HG03066 (cell line): ENCODE measurements around the gene LONP2.
"Not testable (repeated sequence)": the region's sequence is repeated elsewhere in the genome, so short reads cannot be mapped to it uniquely, and the experiment has no call there.

Experiments used
- ATAC-seq: cut with Tn5 transposase; IDR thresholded peaks from one replicate; pipeline ENCODE4 v1.9.1; 2021; ENCODE audit warnings: low read depth; ENCODE audit not compliant: unreplicated experiment

Gene LONP2

DNA sequence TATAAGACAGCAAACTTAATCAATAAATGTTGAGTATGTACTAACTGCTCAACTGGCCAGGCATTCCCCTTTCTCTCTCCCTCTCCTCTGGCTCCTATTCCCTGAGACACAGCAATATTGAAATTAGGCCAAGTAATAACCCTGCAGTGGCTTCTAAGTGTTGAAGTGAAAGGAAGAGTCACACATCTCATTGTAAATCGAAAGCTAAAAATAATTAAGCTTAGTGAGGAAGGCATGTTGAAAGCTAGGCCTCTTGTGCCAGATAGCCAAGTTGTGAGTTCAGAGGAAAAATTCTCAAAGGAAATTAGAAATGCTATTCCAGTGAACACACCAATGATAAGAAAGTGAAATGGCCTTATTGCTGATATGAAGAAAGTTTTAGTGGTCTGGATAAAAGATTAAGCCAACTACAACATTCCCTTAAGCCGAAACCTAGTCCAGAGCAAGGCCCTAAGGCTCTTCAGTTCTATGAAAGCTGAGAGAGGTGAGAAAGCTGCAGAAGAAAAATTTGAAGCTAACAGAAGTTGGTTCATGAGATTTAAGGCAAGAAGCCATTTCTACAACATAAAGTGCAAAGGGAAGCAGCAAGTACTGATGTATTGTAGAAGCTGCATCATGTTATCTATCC is 38.6 kb downstream of the LONP2 start:
- no peak for ATAC-seq

DNA sequence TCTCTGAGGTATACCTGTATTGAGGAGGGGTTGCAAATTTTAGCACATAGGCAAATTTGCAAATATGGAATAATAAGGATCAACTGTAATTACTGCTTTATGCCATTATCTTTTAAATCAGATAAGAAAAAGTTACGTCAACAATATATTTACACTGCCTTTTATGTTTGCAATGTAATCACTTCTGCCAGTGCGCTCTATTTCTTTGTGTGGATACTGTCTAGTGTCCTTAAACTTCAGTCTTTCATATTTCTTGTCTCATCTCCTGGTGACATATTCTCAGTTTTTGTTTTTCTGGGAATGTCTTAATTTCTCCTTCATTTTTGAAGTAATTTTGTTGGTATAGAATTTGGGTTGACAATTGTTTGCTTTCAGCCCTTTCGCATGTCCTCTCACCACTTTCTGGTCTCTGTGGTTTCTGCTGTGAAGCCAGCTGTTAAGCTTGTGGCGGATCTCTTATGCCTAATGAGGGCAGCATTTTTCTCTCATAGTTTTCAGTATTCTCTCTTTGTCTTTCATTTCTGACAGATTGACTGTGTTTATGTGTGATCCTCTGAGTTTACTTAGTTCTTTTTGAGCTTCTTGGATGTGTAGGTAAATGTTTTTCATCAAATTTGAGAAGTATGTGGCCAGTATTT is 40.8 kb downstream of the LONP2 start:
- peak; percentile 60 for ATAC-seq

DNA sequence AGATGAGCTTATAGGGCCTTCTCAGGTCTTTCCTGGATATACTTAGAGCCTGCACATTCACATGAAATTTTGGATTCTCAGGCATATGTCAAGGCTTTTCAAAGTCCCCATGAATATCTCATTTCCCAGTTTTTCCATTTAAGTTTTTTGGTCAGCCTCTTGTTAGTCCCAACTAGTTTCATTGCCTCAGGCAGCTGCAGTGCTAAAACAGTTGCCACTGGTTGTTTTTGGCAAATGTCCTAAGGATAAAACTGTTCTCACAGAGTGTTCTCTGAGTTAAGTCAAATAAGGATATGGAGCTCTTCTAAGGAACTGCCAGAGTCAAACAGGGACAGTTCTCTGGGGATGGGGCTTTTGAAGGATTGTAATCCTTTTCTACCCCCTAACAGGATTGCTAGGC is 43.1 kb downstream of the LONP2 start:
- ATAC-seq, result no peak

DNA sequence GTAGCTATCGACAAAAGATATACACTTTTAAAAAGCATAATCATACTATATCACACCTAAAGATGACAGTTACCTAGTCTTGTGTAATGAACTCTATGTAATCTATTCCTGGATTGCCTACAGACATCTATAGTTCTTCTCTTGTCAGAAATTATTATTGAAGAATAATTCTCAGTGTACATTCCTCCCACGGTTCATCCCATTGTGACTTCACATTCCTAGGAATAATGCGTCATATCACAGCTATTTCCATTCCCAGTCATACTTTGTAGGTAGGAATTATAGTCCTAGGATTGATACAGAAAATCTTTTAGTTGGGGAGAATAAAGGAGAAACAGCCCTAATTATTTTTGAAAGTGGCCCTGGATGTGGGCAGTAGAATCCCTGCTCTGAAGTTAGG is 47.2 kb downstream of the LONP2 start:
- ATAC-seq, result no peak

DNA sequence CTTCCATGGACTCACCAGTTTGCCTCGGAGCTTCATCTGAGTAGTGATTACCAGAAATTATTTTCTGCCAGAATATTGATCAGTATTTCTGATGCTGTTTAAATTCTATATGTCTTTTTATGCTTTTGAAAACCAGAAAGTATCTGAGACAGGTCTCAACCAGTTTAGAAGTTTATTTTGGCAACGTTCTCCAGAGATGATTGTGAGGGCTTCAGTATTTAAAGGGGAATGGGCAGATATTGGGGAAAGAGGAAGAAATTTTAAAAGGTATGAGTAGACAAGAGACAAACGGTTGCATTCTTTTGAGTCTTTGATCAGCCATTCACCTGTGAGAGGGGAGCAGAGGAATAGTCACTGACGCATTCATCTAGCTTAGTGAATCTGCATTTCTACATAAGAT is 47.7 kb downstream of the LONP2 start:
- ATAC-seq, result no peak

DNA sequence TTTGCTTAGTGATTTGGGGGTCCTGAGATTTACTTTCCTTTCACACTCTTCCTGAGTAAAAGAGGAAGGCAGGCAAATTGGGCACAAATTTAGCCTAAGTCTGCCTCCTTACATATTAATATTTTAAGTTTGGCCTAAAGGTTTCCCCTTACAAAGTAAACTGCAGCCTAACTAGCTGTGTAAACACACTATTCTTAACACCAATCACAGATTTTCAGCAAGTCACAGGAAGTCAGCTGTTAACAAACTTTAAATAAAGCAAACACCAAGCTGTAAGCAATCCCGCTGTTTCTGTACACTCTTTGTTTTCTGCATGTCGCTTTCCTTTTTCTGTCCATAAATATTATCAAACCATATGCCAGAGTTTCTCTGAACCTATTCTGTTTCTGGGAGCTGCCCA is 48.4 kb downstream of the LONP2 start:
- no peak for ATAC-seq

DNA sequence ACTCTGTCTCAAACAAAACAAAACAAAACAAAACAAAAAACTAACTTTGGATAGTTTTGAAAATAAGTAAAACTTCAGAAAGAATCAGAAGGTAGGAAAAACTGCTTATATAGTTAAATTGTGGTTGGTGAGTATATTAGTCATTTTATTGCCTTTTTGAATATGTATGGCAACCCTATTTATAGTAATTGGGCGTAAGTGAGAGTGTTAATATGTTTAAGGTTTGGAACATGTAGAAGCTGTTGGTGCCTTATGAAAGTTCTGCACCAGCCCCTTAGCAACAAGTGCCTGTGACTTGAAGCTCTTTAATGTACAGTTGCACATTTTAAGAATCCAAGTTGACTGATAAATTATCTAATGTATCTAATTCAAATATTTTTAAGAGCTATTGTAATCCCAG is 50.6 kb downstream of the LONP2 start:
- no peak for ATAC-seq

DNA sequence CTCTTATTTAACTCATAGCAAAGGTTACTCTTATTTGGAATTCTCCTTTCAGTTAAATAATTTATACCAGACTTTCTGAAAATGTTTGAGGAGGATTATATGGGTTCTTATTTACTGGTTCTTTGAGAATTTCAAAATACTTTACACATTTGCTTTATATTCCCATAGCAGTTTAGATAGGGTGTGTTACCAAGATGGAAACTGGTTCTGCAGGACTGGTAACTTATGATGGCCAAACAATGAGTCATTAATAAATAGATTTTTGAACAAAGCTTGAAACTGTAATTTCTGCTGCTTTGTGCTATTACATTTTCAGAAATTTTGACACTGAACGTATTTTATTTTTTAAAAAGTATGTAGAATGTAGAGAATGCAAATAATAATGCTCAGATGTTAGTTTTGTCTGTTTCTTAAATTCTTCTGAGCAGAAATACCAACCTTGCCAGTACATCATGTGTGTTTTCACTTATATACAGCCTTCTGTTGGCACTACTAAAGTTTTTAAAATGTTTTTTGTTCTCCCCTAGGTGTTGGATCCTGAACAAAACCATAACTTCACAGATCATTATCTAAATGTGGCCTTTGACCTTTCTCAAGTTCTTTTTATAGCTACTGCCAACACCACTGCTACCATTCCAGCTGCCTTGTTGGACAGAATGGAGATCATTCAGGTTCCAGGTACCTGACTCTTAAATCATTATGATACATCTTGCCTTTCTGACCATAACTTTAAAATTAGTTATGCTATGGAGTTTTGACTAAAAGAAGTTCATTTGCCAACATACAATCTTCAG is 51.6 kb downstream of the LONP2 start:
- no peak for ATAC-seq

DNA sequence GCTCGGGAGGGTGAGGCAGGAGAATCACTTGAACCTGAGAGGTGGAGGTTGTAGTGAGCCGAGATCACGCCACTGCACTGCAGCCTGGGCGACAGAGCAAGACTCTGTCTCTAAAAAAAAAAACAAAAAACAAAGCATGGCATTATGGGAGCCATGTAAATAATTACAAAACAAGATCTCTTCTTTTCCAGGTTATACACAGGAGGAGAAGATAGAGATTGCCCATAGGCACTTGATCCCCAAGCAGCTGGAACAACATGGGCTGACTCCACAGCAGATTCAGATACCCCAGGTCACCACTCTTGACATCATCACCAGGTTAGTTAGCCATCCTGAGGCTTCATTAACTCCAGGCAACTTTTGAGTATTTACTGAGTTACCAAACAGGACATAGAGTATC is 55.4 kb downstream of the LONP2 start:
- ATAC-seq, result no peak

DNA sequence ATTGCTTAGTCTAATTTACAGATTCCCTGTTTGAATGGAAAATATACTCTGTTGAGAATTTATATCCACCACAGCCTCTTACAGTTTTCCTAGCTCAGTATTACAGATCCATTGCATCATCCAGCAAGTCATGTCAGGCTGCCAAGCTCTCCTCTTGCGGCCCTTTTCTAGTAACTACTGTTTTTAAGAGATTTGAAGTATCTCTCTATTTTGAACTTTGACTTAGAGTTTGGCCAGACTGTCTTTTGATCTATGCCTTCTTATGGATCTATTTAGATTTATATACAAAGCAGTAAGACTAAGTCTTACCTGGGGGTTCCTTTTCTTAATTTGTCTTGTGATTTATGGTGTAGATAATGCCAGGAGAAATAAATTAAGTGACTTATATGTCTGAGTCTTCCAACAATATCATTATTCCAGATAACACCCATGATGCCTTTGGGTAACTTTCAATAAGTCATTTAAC is 56.3 kb downstream of the LONP2 start:
- no peak for ATAC-seq

DNA sequence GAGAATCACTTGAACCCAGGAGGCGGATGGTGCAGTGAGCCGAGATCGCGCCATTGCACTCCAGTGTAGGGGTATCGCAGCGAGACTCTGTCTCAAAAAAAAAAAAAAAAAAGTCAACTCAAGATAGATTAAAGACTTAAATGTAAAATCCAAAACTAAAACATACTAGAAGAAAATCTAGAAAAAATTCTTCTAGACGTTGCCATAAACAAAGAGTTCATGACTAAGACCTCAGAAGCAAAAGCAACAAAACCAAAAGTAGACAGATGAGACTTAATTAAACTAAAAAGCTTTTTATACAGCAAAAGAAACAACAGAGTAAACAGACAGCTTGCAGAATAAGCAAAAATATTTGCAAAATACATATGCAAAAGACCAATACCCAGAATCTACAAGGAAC is 64.4 kb downstream of the LONP2 start:
- ATAC-seq, result no peak

DNA sequence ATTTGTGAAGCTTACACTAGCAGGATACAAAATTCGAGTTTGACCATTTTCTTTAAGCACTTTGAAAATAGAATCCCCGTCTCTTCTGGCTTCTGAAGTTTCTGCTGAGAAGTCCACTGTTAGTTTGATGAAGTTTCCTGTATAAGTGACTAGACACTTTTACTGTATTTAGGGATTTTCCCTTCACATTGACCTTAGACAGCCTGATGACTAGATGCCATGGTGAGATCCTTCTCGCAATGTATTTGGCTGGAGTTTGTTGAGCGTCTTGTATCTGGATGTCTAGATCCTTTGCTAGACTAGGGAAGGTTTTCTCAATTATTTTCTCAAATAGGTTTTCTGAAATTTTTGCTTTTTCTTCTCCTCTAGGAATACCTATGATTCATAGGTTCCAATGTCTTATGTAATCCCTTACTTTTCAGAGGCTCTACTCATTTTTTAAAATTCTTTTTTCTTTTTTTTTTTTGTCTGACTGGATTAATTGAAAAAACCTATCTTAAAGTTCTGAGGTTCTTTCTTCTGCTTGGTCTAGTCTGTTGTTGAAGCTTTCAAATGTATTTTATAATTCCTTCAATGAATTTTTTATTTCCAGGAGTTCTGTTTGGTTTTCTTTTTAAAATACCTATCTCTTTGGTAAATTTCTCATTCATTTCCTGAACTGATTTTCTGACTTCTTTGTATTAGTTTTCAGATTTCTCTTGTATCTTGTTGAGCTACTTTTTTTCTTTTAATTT is 67.0 kb downstream of the LONP2 start:
- no peak for ATAC-seq

DNA sequence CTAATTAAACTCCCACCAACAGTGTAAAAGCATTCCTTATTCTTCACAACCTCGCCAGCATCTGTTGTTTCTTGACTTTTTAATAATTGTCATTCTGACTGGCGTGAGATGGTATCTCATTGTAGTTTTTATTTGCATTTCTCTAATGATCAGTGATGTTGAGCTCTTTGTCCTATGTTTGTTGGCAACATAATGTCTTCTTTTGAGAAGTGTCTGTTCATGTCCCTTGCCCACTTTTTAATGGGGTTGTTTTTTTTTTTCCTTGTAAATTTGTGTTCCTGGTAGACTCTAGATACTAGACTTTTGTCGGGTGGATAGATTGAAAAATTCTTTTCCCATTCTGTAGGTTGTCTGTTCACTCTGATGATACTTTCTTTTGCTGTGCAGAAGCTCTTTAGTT is 69.8 kb downstream of the LONP2 start:
- not testable (repeated sequence) for ATAC-seq

DNA sequence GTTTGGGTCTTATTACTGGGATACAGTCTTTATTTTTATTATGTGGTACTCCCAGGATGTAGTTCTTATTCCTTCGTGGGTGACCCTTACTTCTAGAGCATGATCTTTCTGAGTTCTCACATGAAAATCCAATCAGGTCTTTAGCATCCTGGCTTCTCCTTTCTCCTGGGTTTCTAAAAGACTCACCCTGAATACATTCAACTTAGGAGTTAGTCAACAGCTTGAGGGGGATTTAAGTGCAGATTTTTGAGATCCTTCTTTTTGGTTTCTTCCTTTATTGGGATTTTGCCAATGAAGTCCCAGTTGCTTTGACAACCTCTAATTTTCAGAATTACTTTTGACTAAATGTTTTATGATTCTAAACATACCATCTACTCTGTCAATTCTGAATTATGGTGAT is 72.9 kb downstream of the LONP2 start:
- ATAC-seq, result no peak

DNA sequence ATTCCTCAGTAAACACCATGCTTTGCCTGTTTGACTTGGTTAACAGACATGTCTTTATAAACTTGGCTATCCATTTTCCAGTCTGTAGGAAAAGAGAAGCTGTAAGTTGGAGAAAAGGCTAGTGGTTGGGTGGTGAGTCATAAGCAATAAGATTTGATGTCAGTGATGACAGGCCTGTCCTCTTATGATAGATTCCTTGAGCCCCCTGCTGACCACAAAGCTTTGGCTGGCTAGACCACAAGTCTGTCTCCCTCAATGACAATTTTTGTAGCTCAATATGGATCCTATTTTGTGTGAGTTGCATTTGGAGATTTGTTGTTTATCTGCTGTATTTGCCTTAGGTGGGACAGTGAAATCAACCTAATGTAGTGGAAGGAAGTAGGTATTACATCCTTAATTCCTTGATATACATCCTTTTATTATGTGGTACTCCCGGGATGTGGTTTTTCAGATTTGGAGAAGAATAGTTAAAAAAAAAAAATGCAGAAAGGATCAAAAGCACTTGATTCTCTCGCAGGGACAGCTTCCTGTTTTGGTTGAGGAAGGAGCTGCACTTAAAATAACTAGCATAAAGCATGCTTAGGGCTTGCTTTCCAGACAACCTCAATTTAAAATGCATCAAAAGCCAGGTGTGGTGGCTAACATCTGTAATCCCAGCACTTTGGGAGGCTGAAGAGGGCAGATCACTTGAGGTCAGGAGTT is 73.7 kb downstream of the LONP2 start:
- ATAC-seq, result no peak

DNA sequence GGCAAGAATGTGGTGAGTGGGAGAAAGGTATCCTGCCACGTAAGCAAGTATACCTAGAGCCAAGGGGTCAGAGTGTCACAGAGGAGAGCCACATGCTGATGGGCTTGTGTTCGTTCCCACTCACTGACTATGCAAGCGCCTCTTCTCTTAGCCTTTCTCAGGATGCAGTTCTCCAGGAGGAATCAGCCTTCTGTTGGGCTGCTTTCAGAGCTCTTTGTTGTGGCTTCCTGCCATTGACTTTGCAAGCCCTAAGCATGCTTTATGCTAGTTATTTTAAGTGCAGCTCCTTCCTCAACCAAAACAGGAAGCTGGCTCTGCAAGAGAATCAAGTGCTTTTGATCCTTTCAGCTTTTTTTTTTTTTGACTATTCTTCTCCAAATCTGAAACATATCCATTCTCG is 74.5 kb downstream of the LONP2 start:
- ATAC-seq, result no peak

DNA sequence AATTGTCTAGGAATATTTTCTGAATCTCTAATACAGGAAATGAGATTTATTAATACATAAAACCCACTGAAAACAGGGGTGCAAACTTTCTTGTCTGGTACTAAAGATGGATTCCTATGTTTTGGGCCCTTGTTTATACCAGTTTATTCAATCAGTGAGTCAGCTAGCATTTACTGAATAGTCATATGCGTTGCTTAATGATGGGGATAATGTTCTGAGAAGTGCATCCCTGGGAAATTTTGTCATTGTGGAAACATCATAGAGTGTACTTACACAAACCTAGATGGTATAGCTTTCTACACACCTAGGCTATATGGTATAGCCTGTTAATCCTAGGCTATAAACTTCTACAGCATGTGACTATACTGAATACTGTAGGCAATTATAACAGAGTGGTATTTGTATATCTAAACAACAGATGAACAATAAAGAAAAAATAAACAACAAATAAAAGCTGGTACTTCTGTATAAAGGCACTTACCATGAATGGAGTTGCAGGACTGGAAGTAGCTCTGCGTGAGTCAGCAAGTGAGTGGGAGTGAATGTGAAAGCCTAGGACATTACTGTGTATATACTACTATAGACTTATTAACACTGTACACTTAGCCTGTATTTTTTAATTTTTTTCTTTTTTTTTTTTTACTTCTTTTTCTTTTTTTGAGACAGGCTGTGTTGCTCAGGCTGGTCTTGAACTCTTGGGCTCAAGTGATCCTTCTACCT is 77.4 kb downstream of the LONP2 start:
- ATAC-seq, result no peak

DNA sequence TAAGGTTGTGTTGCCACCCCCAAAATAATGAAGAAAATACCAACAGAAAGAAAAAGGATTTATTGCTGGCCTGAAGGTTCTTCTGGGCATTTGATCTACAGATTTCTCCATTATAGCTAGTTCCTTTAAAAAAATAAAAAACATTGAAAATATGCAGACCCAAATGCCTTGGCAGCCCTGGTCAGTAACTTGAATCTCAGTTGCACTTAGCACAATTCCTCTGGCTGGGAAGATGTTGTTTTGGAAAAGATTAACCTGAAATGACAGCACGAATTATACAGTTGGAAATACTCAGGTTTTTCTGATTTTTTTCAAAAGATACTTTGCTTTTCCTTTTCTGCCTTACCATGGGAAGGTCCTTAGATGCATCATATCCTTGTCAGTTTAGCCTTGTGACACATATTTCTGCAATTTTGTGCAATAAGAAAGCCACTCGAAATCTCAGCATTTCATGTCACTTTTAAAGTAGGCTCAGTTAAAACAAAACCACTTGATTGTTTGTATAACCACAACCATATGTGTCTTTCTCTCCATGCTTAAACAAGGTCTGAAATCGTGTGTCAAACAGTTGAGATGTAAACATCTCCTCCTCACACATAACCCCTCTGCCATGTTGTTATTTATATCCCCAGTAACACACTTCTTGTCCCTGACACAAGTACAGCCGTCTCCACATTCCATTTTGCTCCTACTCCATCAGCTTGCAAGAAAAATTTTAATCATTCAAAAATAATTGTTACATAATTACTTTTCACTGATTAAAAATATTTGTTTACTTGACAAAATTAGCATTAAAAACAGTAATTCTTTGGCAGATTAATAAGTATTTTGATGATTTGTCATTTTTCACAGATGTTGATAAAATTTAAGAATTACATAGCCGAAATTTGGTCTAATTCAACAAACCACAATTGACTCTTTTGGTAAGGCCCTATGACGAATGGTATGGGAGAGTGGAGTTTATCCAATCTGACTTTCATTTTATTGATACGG is 80.0 kb downstream of the LONP2 start:
- ATAC-seq, result no peak

DNA sequence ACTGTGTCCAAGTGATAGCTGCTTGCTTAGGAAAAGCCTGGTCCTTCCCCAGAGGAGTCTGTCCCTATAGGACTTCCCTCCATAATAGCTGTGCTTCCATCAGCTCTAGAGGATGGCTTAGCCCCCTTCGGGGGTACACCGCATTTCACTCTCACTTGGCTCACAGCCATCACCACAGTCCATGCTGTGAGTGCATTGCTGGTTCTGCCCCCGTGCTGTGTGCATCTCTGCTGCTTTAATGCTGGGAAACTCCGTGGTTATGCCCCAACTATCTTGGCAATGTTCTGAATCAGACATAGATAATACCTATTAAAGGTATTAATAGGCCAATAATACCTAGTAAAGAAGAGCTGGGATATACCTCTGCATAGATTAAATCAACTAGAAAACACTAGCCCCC is 82.8 kb downstream of the LONP2 start:
- no peak for ATAC-seq
